ENCODE results near the gene PISD.

GRCh38 chr22:31610611-31611010 is 51.4 kb downstream of the PISD start:
- TF ChIP-seq CTCF (IDR thresholded peaks at IDR 0.05) (no peak), POLR2A (IDR thresholded peaks at IDR 0.05) (no peak)
